PC-9 (cell line): ENCODE data around the gene ZBTB4.

Source experiments
- EZH2 ChIP-seq: fragments of 200-600 bp; sonication (generic); IDR thresholded peaks from 2 replicates; pipeline ENCODE4 v1.8.0; 2017; ENCODE audit warnings: antibody characterized with exemption, low read depth
- TF ChIP-seq, protein P1 (sequence below): fragments of 200-600 bp; sonication (generic); conservative IDR thresholded peaks from 2 replicates; pipeline ENCODE4 v1.6.1; 2017; ENCODE audit warnings: mixed run types, antibody characterized with exemption, mild to moderate bottlenecking, moderate library complexity

DNA sequence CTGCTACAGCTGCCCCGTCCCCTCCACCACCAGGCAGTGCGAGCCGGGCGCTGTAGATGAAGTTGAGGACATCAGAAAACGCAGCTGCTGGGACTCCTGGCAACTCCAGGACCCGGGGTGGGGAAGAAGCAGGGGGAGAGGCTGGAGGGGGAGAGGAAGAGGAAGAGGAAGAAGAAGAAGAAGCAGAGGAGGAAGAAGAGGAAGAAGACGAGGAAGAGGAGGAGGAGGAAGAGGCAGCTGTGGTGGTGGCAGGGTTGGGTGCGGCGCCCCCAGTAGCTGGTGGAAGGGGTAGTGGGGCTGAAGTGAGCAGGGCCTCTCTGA lies 13.2 kb downstream of the ZBTB4 start:
- TF ChIP-seq, protein P1, sequence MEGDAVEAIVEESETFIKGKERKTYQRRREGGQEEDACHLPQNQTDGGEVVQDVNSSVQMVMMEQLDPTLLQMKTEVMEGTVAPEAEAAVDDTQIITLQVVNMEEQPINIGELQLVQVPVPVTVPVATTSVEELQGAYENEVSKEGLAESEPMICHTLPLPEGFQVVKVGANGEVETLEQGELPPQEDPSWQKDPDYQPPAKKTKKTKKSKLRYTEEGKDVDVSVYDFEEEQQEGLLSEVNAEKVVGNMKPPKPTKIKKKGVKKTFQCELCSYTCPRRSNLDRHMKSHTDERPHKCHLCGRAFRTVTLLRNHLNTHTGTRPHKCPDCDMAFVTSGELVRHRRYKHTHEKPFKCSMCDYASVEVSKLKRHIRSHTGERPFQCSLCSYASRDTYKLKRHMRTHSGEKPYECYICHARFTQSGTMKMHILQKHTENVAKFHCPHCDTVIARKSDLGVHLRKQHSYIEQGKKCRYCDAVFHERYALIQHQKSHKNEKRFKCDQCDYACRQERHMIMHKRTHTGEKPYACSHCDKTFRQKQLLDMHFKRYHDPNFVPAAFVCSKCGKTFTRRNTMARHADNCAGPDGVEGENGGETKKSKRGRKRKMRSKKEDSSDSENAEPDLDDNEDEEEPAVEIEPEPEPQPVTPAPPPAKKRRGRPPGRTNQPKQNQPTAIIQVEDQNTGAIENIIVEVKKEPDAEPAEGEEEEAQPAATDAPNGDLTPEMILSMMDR: no peak
- no peak for TF ChIP-seq EZH2
